AG10803 (cell line): ENCODE results near the gene HBA1.

Source experiments
- DNase-seq: peaks from one replicate; pipeline ENCODE4 v3.0.0; 2010; ENCODE audit warnings: low read depth
- H3K4me3 ChIP-seq: 2 replicates; pipeline ENCODE4 v1.5.1; 2011; ENCODE audit warnings: mild to moderate bottlenecking, low read length, control low read depth
- TF ChIP-seq, protein P1 (sequence below): conservative IDR thresholded peaks from 2 replicates; pipeline ENCODE4 v1.5.1; 2011; ENCODE audit warnings: mild to moderate bottlenecking, low read length, control low read depth, inconsistent platforms

HBA1 gene

GRCh38 chr16:212999-213398 lies 36.5 kb downstream of the HBA1 start:
- TF ChIP-seq, protein P1, sequence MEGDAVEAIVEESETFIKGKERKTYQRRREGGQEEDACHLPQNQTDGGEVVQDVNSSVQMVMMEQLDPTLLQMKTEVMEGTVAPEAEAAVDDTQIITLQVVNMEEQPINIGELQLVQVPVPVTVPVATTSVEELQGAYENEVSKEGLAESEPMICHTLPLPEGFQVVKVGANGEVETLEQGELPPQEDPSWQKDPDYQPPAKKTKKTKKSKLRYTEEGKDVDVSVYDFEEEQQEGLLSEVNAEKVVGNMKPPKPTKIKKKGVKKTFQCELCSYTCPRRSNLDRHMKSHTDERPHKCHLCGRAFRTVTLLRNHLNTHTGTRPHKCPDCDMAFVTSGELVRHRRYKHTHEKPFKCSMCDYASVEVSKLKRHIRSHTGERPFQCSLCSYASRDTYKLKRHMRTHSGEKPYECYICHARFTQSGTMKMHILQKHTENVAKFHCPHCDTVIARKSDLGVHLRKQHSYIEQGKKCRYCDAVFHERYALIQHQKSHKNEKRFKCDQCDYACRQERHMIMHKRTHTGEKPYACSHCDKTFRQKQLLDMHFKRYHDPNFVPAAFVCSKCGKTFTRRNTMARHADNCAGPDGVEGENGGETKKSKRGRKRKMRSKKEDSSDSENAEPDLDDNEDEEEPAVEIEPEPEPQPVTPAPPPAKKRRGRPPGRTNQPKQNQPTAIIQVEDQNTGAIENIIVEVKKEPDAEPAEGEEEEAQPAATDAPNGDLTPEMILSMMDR = no peak
- no peak for DNase-seq
- H3K4me3 ChIP-seq = no peak overlapping the region

- no peak overlapping the region for H3K4me3 ChIP-seq
- no peak for DNase-seq
- TF ChIP-seq, protein P1 = no peak
Measured at GRCh38 chr16:220021-220420, 43.5 kb downstream of the HBA1 start.
